ENCODE measurements around the gene NTM. TPM values are rescaled to one million over a fixed set of nuclear protein-coding genes. Genes with fewer than 3 reads are reported as not detected.

The NTM gene
- total and polyA plus RNA-seq, 2 of the 8 experiments (the other 6 are each of a cell fraction or from before 2014, with no cell fraction given) = 13.4 to 20.0 TPM

DNA sequence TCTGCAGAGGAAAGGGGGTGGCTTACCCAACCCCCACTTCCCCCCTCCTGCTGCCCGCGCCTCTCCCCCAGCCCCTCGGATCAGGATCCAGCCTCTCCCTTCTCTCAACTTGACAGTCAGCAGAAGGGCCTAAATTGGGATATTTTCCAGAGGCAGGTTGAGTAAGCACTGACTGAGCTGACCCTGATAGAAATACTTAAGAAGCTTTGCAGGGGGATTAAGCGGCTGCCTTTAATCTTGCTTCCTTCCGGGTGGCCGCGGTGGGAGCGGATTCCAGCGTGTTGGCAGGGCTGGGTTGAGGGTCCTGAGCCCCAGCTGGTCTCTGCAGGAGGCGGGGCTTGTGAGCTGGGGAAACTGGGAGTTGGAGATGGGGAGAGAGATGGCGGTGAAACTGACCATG, 445.2 kb downstream of the NTM start:
- no peak overlapping the region for H3K14ac ChIP-seq (ENCODE audit: insufficient read length)
- H3K27me3 ChIP-seq (replicated peaks in 1 of 4; ENCODE audit: control insufficient read depth in 3 of 4, extremely low read depth in 1 of 4, insufficient read depth in 3 of 4, low read length in 3 of 4) = no peaks in the 10 kb centered on the region
- H2BK15ac ChIP-seq (ENCODE audit: low read length) = no peak overlapping the region
- H2BK120ac ChIP-seq (replicated peaks; ENCODE audit: low read depth, low read length) = no peak overlapping the region
- H3K79me1 ChIP-seq (ENCODE audit: low read depth, low read length) = no peaks in the 10 kb centered on the region
- 78% methylated on average over 9 of the region's 11 CpGs; no CpG with 5 or more reads in 1 of the 2 experiments for WGBS, 2 experiments (ENCODE audit: extremely low coverage in 1 of 2, insufficient coverage in 1 of 2, insufficient read length in 1 of 2, insufficient replicate concordance in 2 of 2, low coverage in 1 of 2, low lambda C conversion rate in 2 of 2, missing lambda C conversion rate in 1 of 2)
- no peaks in the 10 kb centered on the region for H3K9me3 ChIP-seq (ENCODE audit: insufficient read depth in 2 of 2, low read depth in 1 of 2, low read length in 1 of 2)
- no peak overlapping the region for H2AK5ac ChIP-seq (ENCODE audit: low read depth, low read length)
- ChIA-PET CTCF (ENCODE audit: partially characterized antibody) (interaction anchor here (1.2 to 1.8 kb wide), 3 partner anchors 52 to 88 kb away, joined by 4 to 8 read pairs (median 7); no protein-coding TSS in a partner anchor), POLR2A (ENCODE audit: partially characterized antibody) (no interaction called here)
- H3K23me2 ChIP-seq (ENCODE audit: low read depth, low read length) = no peaks in the 10 kb centered on the region
- no peak overlapping the region for H2AFZ ChIP-seq (ENCODE audit: low read length)
- H3K23ac ChIP-seq (ENCODE audit: insufficient read length) = no peak overlapping the region
- no peaks in the 10 kb centered on the region for H3K36me3 ChIP-seq (ENCODE audit: control insufficient read depth in 2 of 4, insufficient read depth in 4 of 4, low read length in 3 of 4)
- no peaks in the 10 kb centered on the region for H3K79me2 ChIP-seq (ENCODE audit: control insufficient read depth in 1 of 2, insufficient read depth in 2 of 2, low read length in 2 of 2)
- no peak overlapping the region for H3K4me2 ChIP-seq (ENCODE audit: insufficient read depth in 1 of 2, low read depth in 2 of 2, low read length in 2 of 2)
- no peak for DNase-seq (ENCODE audit: low read depth in 1 of 2, low spot score in 2 of 2)
- H3K18ac ChIP-seq (ENCODE audit: extremely low read depth, low read length) = no peak overlapping the region
- no peak overlapping the region for H3K56ac ChIP-seq (replicated peaks; ENCODE audit: insufficient read length, low read depth, low read length)
- no peak overlapping the region for H3K9ac ChIP-seq (replicated peaks in 1 of 4; ENCODE audit: extremely low read depth in 1 of 4, low read depth in 3 of 4, low read length in 3 of 4)
- no peak overlapping the region for H3K4ac ChIP-seq (replicated peaks; ENCODE audit: insufficient read length, low read depth, low read length)
- H4K5ac ChIP-seq (ENCODE audit: insufficient read length, low read depth, low read length) = no peak overlapping the region
- H4K91ac ChIP-seq (replicated peaks; ENCODE audit: insufficient read length, low read length) = no peak overlapping the region
- H3K27ac ChIP-seq (ENCODE audit: low read depth, low read length) = no peak overlapping the region
- H4K20me1 ChIP-seq (replicated peaks in 1 of 2; ENCODE audit: control insufficient read depth in 1 of 2, insufficient read depth in 2 of 2, low read length in 2 of 2) = no peaks in the 10 kb centered on the region
- no peak overlapping the region for H2BK12ac ChIP-seq (ENCODE audit: low read depth, low read length)
- H3K4me1 ChIP-seq (replicated peaks in 1 of 4; ENCODE audit: control insufficient read depth in 3 of 4, insufficient read depth in 4 of 4, low read length in 3 of 4) = peaks cover 4 to 21% (median 9%) of the 10 kb centered on the region in 4 experiments
- H2BK20ac ChIP-seq (ENCODE audit: low read length) = no peak overlapping the region
- no peak overlapping the region for H4K8ac ChIP-seq (ENCODE audit: extremely low read depth, insufficient read depth, low read length)
- FAIRE-seq = no peak
- H2BK5ac ChIP-seq (ENCODE audit: low read depth, low read length) = no peak overlapping the region
- no peak overlapping the region for H3K4me3 ChIP-seq (ENCODE audit: extremely low read depth in 1 of 4, insufficient read depth in 2 of 4, low read depth in 3 of 4, low read length in 4 of 4)
- no peak for TF ChIP-seq BACH1 (IDR thresholded peaks at IDR 0.05; ENCODE audit: low read length)
- TF ChIP-seq YY1 (IDR thresholded peaks at IDR 0.05; ENCODE audit: low read depth, low read length) = no peak
- no peak for TF ChIP-seq KDM1A (IDR thresholded peaks at IDR 0.05; ENCODE audit: borderline replicate concordance, low read length)
- no peak for TF ChIP-seq SIX5 (IDR thresholded peaks at IDR 0.05; ENCODE audit: low read depth, low read length)
- no peak for TF ChIP-seq POLR2AphosphoS5 (IDR thresholded peaks at IDR 0.05; ENCODE audit: low read depth, low read length)
- TF ChIP-seq, protein P1, sequence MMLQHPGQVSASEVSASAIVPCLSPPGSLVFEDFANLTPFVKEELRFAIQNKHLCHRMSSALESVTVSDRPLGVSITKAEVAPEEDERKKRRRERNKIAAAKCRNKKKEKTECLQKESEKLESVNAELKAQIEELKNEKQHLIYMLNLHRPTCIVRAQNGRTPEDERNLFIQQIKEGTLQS (IDR thresholded peaks at IDR 0.05; ENCODE audit: insufficient read depth, low read depth, low read length) = no peak
- no peak for TF ChIP-seq RBBP5 (IDR thresholded peaks at IDR 0.05; ENCODE audit: borderline replicate concordance, low read depth, low read length)
- no peak for TF ChIP-seq RFX5 (IDR thresholded peaks at IDR 0.05; ENCODE audit: borderline replicate concordance, low read depth, low read length)
- TF ChIP-seq GTF2F1 (IDR thresholded peaks at IDR 0.05; ENCODE audit: borderline replicate concordance, low read depth, low read length) = no peak
- no peak for TF ChIP-seq CBX8 (IDR thresholded peaks at IDR 0.05; ENCODE audit: borderline replicate concordance, low read depth, low read length)
- TF ChIP-seq, protein P2, sequence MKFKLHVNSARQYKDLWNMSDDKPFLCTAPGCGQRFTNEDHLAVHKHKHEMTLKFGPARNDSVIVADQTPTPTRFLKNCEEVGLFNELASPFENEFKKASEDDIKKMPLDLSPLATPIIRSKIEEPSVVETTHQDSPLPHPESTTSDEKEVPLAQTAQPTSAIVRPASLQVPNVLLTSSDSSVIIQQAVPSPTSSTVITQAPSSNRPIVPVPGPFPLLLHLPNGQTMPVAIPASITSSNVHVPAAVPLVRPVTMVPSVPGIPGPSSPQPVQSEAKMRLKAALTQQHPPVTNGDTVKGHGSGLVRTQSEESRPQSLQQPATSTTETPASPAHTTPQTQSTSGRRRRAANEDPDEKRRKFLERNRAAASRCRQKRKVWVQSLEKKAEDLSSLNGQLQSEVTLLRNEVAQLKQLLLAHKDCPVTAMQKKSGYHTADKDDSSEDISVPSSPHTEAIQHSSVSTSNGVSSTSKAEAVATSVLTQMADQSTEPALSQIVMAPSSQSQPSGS (IDR thresholded peaks at IDR 0.05; ENCODE audit: low read length) = no peak
- TF ChIP-seq SP4 (IDR thresholded peaks at IDR 0.05; ENCODE audit: low read length) = no peak
